Measurements from ENCODE around the gene MLANA. TPM values are rescaled to one million over a fixed set of nuclear protein-coding genes. Genes with fewer than 3 reads are reported as not detected.

Gene MLANA
- polyA plus RNA-seq, 1 donor from 2014 or later = not detected

Other genes with a start within 250 kb of the MLANA start
- gene ERMP1, start 57.8 kb upstream of the MLANA start, polyA plus RNA-seq = 7.3 and 7.8 TPM in 2 replicates
- gene RANBP6, start 124.7 kb downstream of the MLANA start, polyA plus RNA-seq = 47.6 and 48.7 TPM in 2 replicates